ENCODE measurements around the gene SEC23A. TPM values are rescaled to one million over a fixed set of nuclear protein-coding genes. Genes with fewer than 3 reads are reported as not detected.
"Not testable (repeated sequence)": the region's sequence is repeated elsewhere in the genome, so short reads cannot be mapped to it uniquely, and the experiment has no call there.

Gene SEC23A
- total RNA-seq, 3 donors from 2014 or later (not counting 1 experiment from before 2014, with no cell fraction given) = 61.3 to 75.5 (median 67.8) TPM

DNA sequence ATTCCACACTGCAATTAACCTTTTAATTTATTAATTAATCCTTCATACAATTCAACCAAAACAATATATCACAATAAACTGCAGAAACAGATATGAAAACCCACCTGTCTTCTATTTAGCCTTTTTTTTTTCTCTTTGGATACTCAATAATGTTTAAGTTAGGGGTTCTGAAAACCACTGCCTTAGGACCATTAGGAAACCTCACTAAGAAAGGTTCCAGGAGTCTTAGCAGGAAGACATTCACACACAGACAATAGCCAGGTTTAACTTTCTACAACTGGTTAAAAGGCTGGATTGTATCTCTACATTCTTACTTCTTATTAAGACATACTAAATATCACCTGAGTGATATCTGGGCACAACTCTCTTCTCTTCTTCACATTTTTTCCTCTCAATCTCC lies 3.3 kb downstream of the SEC23A start:
- Mint-ChIP-seq H3K27me3 (ENCODE audit: low read depth in 2 of 2) (no peaks in the 10 kb centered on the region), H3K4me1 (peaks cover 23 to 51% of the 10 kb centered on the region in 2 donors), H3K36me3 (no peaks in the 10 kb centered on the region), H3K27ac (peak overlapping the region in 1 of 2 donors; percentile 5), H3K4me3 (no peak overlapping the region), H3K9me3 (no peaks in the 10 kb centered on the region)
- Histone ChIP-seq H3K36me3 (ENCODE audit: control insufficient read depth, insufficient read depth, low read length) (peaks cover 5% of the 10 kb centered on the region), H3K4me1 (ENCODE audit: control insufficient read depth, insufficient read depth, low read length) (peaks cover 12% of the 10 kb centered on the region), H3K4me3 (ENCODE audit: low read length) (no peak overlapping the region), H3K9me3 (ENCODE audit: control insufficient read depth, insufficient read depth, low read length) (no peaks in the 10 kb centered on the region), H3K27me3 (ENCODE audit: control insufficient read depth, insufficient read depth, low read length) (no peaks in the 10 kb centered on the region), H3K27ac (ENCODE audit: low read length) (no peak overlapping the region)
- DNase-seq = no peak
- no peak for ATAC-seq
- intact Hi-C loops (cut with micrococcal nuclease) = loop anchor here (5.0 kb wide), 1 partner anchor 333 kb away; the partner anchor contains the start of gene FBXO33
- TF ChIP-seq, protein P1, sequence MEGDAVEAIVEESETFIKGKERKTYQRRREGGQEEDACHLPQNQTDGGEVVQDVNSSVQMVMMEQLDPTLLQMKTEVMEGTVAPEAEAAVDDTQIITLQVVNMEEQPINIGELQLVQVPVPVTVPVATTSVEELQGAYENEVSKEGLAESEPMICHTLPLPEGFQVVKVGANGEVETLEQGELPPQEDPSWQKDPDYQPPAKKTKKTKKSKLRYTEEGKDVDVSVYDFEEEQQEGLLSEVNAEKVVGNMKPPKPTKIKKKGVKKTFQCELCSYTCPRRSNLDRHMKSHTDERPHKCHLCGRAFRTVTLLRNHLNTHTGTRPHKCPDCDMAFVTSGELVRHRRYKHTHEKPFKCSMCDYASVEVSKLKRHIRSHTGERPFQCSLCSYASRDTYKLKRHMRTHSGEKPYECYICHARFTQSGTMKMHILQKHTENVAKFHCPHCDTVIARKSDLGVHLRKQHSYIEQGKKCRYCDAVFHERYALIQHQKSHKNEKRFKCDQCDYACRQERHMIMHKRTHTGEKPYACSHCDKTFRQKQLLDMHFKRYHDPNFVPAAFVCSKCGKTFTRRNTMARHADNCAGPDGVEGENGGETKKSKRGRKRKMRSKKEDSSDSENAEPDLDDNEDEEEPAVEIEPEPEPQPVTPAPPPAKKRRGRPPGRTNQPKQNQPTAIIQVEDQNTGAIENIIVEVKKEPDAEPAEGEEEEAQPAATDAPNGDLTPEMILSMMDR (IDR thresholded peaks at IDR 0.05) = no peak

- peak overlapping the region in 1 of 2 donors; percentile 5 for H3K27ac Mint-ChIP-seq
- H3K4me3 ChIP-seq (ENCODE audit: low read length); H3K36me3 Mint-ChIP-seq; H3K4me3 Mint-ChIP-seq; H3K27me3 Mint-ChIP-seq (ENCODE audit: low read depth in 2 of 2); H3K9me3 ChIP-seq (ENCODE audit: control insufficient read depth, insufficient read depth, low read length); H3K27ac ChIP-seq (ENCODE audit: low read length); H3K9me3 Mint-ChIP-seq; ATAC-seq; DNase-seq; H3K27me3 ChIP-seq (ENCODE audit: control insufficient read depth, insufficient read depth, low read length); H3K36me3 ChIP-seq (ENCODE audit: control insufficient read depth, insufficient read depth, low read length); intact Hi-C loops (cut with micrococcal nuclease): not testable (repeated sequence)
- H3K4me1 ChIP-seq (ENCODE audit: control insufficient read depth, insufficient read depth, low read length) = peaks cover 11% of the 10 kb centered on the region
- peaks cover 23 to 52% of the 10 kb centered on the region in 2 donors for H3K4me1 Mint-ChIP-seq
- 98% methylated on average over 10 of the region's 10 CpGs for WGBS (ENCODE audit: insufficient coverage)
These were observed 3.8 kb downstream of the SEC23A start for GRCh38 chr14:39099215-39099614.

- intact Hi-C loops (cut with micrococcal nuclease) = no loop called here
- peaks cover 12 to 35% of the 10 kb centered on the region in 2 donors for H3K4me1 Mint-ChIP-seq
These were observed 5.9 kb downstream of the SEC23A start for GRCh38 chr14:39097159-39097558.

DNA sequence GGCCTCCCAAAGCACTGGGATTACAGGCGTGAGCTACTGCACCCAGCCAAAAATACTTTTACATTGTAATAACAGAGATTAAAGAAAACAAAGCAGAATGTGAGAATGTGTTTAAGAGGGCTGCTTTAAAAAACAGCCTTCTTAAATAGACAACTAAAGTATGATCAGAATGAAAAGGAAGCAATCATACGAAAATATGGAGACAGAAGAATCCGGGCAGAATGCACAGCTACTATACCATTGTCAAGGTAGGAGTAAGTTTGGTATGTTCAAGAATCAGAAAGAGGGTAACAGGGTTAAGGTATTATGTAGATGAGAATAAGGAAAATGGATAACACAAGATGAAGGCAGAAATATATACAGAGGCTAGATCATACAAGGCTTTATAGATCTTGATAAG lies 8.5 kb downstream of the SEC23A start:
- peak overlapping the region in 1 of 2 donors; percentile 9 for H3K27ac Mint-ChIP-seq
- peaks cover 17% of the 10 kb centered on the region for H3K36me3 Mint-ChIP-seq
- TF ChIP-seq, protein P1 (IDR thresholded peaks at IDR 0.05) = no peak
- no peak overlapping the region for H3K4me3 ChIP-seq (ENCODE audit: low read length)
- no peaks in the 10 kb centered on the region for H3K27me3 Mint-ChIP-seq (ENCODE audit: low read depth in 2 of 2)
- H3K27me3 ChIP-seq (ENCODE audit: control insufficient read depth, insufficient read depth, low read length) = no peaks in the 10 kb centered on the region
- 94% methylated on average over 2 of the region's 3 CpGs for WGBS (ENCODE audit: insufficient coverage)
- intact Hi-C loops (cut with micrococcal nuclease) = no loop called here
- no peaks in the 10 kb centered on the region for H3K9me3 ChIP-seq (ENCODE audit: control insufficient read depth, insufficient read depth, low read length)
- no peak for ATAC-seq
- H3K27ac ChIP-seq (ENCODE audit: low read length) = no peak overlapping the region
- no peak overlapping the region for H3K4me3 Mint-ChIP-seq
- H3K9me3 Mint-ChIP-seq = no peaks in the 10 kb centered on the region
- H3K4me1 ChIP-seq (ENCODE audit: control insufficient read depth, insufficient read depth, low read length) = no peaks in the 10 kb centered on the region
- peaks cover 39% of the 10 kb centered on the region for H3K36me3 ChIP-seq (ENCODE audit: control insufficient read depth, insufficient read depth, low read length)
- peaks cover 0 to 25% of the 10 kb centered on the region in 2 donors for H3K4me1 Mint-ChIP-seq
- no peak for DNase-seq

More at GRCh38 chr14:39097159-39097558, 5.9 kb downstream of the SEC23A start:
- Histone ChIP-seq H3K27me3 (ENCODE audit: control insufficient read depth, insufficient read depth, low read length) (no peaks in the 10 kb centered on the region), H3K9me3 (ENCODE audit: control insufficient read depth, insufficient read depth, low read length) (no peaks in the 10 kb centered on the region), H3K4me3 (ENCODE audit: low read length) (no peak overlapping the region), H3K4me1 (ENCODE audit: control insufficient read depth, insufficient read depth, low read length) (no peaks in the 10 kb centered on the region), H3K36me3 (ENCODE audit: control insufficient read depth, insufficient read depth, low read length) (peaks cover 16% of the 10 kb centered on the region), H3K27ac (ENCODE audit: low read length) (no peak overlapping the region)
- H3K9me3 Mint-ChIP-seq = no peaks in the 10 kb centered on the region
- no peaks in the 10 kb centered on the region for H3K36me3 Mint-ChIP-seq
- peak overlapping the region; percentile 5 to 68 for H3K27ac Mint-ChIP-seq
- TF ChIP-seq, protein P1 (IDR thresholded peaks at IDR 0.05) = no peak
- H3K4me3 Mint-ChIP-seq = no peak overlapping the region
- ATAC-seq = peak in 1 of 3 donors; percentile 36
- H3K27me3 Mint-ChIP-seq (ENCODE audit: low read depth in 2 of 2) = no peaks in the 10 kb centered on the region
- peak in 1 of 2 donors; percentile 52 for DNase-seq
- 61% methylated on average over 2 of the region's 3 CpGs for WGBS (ENCODE audit: insufficient coverage)

Data from natural killer cell (primary cell).